HepG2 (cell line): ENCODE data around the gene KCND3. TPM values are rescaled to one million over a fixed set of nuclear protein-coding genes. Genes with fewer than 3 reads are reported as not detected.

Experiments used
- ATAC-seq: fragments of 200-7000 bp; cut with Tn5 transposase; 3 replicates; pipeline ENCODE4 v1.9.1; 2020; ENCODE audit warnings: mild to moderate bottlenecking, moderate library complexity
- BruUV-seq: library from RNA; stranded (reverse); fragments of 400-500 nt; replicated peaks from 2 replicates; lab custom pipeline; 2021; lab: Mats Ljungman, UMichigan
- CTCF ChIA-PET: fragments of 300-600 bp; formaldehyde crosslinking; extraction: SDS; loops from one replicate; lab custom pipeline; 2021; ENCODE audit warnings: low total read pairs, inconsistent platforms, low intra/inter-chr PET ratio; lab: Yijun Ruan, JAX
- POLR2A ChIA-PET: fragments of 350-600 bp; sonication (Branson Sonifier 250); formaldehyde crosslinking; loops from one replicate; lab custom pipeline; 2020; ENCODE audit warnings: antibody characterized with exemption, inconsistent platforms; lab: Yijun Ruan, JAX
- DNase-seq: peaks from one replicate; pipeline ENCODE4 v3.0.0-alpha.2; 2015; ENCODE audit warnings: low spot score
- FAIRE-seq: peaks from 3 replicates; lab custom pipeline; 2011; peaks lifted over from hg19 to GRCh38; lab: Jason Lieb, UNC
- H2AFZ ChIP-seq: one replicate; pipeline ENCODE4 v1.6.1; 2011; ENCODE audit warnings: low read length, inconsistent platforms
- H3K27ac ChIP-seq: fragments of 300-600 bp; 3 replicates; pipeline ENCODE4 v1.8.0; 2011; ENCODE audit warnings: mixed run types, mild to moderate bottlenecking, mixed read lengths, low read length, inconsistent platforms; ENCODE audit not compliant: insufficient read depth; ENCODE audit errors: extremely low read length
- H3K27me3 ChIP-seq, 2 experiments: fragments of 200-600 bp in 1 of 2; 2 replicates in 1 of 2; 3 replicates in 1 of 2; pipeline versions ENCODE4 v1.6.0 to v1.8.0; 2011; ENCODE audit warnings: low read length in 2 of 2, mild to moderate bottlenecking in 2 of 2, moderate library complexity in 2 of 2, inconsistent platforms in 1 of 2; ENCODE audit not compliant: insufficient read depth in 2 of 2, control insufficient read depth in 1 of 2
- H3K36me3 ChIP-seq, 2 experiments: fragments of 200-600 bp in 1 of 2; replicated peaks in 1 of 2; 2 replicates in 1 of 2; 3 replicates in 1 of 2; pipeline versions ENCODE4 v1.5.1 to v1.8.0; 2011; ENCODE audit warnings: low read length in 2 of 2, inconsistent platforms in 1 of 2; ENCODE audit not compliant: insufficient read depth in 2 of 2, control insufficient read depth in 1 of 2
- H3K4me1 ChIP-seq: 2 replicates; pipeline ENCODE4 v1.5.1; 2012; ENCODE audit warnings: low read length, inconsistent platforms; ENCODE audit not compliant: insufficient read depth
- H3K4me2 ChIP-seq: 2 replicates; pipeline ENCODE4 v1.6.0; 2011; ENCODE audit warnings: low read depth, low read length, inconsistent platforms
- H3K4me3 ChIP-seq, 3 experiments: fragments of 200-600 bp in 1 of 3; sonication (generic), shearing (Covaris generic) in 1 of 3; replicated peaks in 1 of 3; 2 replicates each; pipeline ENCODE4 v1.5.1; 2011 to 2016; ENCODE audit warnings: low read length in 3 of 3, inconsistent platforms in 2 of 3, low read depth in 2 of 3, mild to moderate bottlenecking in 2 of 3, control low read depth in 1 of 3, mixed read lengths in 1 of 3; ENCODE audit not compliant: insufficient read depth in 1 of 3
- H3K79me2 ChIP-seq: one replicate; pipeline ENCODE4 v1.6.1; 2011; ENCODE audit warnings: low read length, inconsistent platforms; ENCODE audit not compliant: insufficient read depth
- H3K9ac ChIP-seq: 2 replicates; pipeline ENCODE4 v1.6.0; 2011; ENCODE audit warnings: mild to moderate bottlenecking, low read depth, low read length, inconsistent platforms; ENCODE audit not compliant: insufficient read depth
- H3K9me3 ChIP-seq: 2 replicates; pipeline ENCODE4 v1.5.1; 2012; ENCODE audit warnings: mild to moderate bottlenecking, low read length
- H4K20me1 ChIP-seq: 2 replicates; pipeline ENCODE4 v1.6.0; 2011; ENCODE audit warnings: inconsistent platforms, mild to moderate bottlenecking, low read length, moderate library complexity; ENCODE audit not compliant: insufficient read depth
- PCBP2 ChIP-seq: fragments of 200-400 bp; formaldehyde crosslinking; optimal IDR thresholded peaks from 2 replicates; pipeline ENCODE3; 2018; ENCODE audit warnings: low read length, low read depth; ENCODE audit not compliant: poor library complexity, severe bottlenecking
- whole genome bisulfite sequencing: methylation state at CpG from one replicate; pipeline ENCODE4 v1.1.6; 2017; ENCODE audit warnings: low lambda C conversion rate; 5-methylcytosine and 5-hydroxymethylcytosine counted together
- in situ Hi-C: cut with HindIII; loops from 2 replicates; pipeline ENCODE4 v1.10.0; 2017; ENCODE audit warnings: low pct_unique_long_range_greater_than_20kb; ENCODE audit not compliant: extremely low pct_ligation_motif_present
- intact Hi-C: fragments of 100-400 bp; cut with micrococcal nuclease; formaldehyde crosslinking; loops from one replicate; pipeline ENCODE4 v1.10.0; 2022; ENCODE audit not compliant: unreplicated experiment
- polyA plus RNA-seq, 8 experiments: library from polyadenylated mRNA; depleted of rRNA in 3 of 8; stranded (reverse) in 7 of 8; unstranded in 1 of 8; fragments of >200 nt; fragmentation: Illumina TruSeq in 4 of 8; extraction: Trizol in 4 of 8; gene quantifications; 2 replicates each; pipeline versions ENCODE4 v1.2.1 to v1.2.3, GENCODE V29; 2011 to 2016; ENCODE audit warnings: low read depth in 4 of 8, missing spikeins in 1 of 8, mixed read lengths in 1 of 8; ENCODE audit not compliant: insufficient read depth in 1 of 8
- total RNA-seq, 5 experiments: library from RNA; depleted of rRNA; stranded (reverse); fragments of >200 nt; fragmentation: Illumina TruSeq; extraction: Trizol; gene quantifications; 2 replicates each; pipeline ENCODE4 v1.2.3, GENCODE V29; 2016; ENCODE audit warnings: low read depth in 1 of 5
- TF ChIP-seq, protein P1 (sequence below): sonication (generic); formaldehyde crosslinking; IDR thresholded peaks from 2 replicates; pipeline ENCODE4 v1.8.1; 2023; ENCODE audit warnings: mild to moderate bottlenecking, inconsistent platforms, moderate library complexity, missing genetic modification reagents, borderline replicate concordance
- TF ChIP-seq, protein P2 (sequence below): sonication (generic); formaldehyde crosslinking; IDR thresholded peaks from 2 replicates; pipeline ENCODE4 v1.5.1; 2020; ENCODE audit warnings: missing genetic modification reagents, mild to moderate bottlenecking, borderline replicate concordance

KCND3 gene
- total and polyA plus RNA-seq, 2 of the 13 experiments (the other 11 are each of a cell fraction or from before 2014, with no cell fraction given), result 0.04 TPM; not detected in 1

DNA sequence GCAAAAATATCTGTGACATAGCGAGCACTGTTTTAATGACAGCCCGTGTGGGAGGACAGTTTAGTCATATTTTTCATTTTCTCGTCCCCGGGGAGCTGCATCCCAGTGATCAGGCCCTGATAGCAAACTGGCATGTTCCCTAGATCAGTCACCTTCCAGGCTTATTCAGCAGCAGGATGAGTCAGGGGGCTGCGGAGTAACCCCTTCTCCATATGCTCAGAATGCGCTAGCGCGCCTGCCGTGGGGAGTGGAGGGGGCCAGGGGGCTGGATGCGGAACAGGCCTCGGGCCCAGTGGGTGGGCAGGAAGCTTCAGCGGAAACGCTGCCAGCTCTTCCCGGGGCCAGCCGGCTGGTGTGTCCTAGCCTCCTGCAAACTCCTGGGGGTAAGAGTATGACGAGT lies 94.0 kb downstream of the KCND3 start:
- in situ Hi-C loops, result no loop called here
- H3K4me2 ChIP-seq, result no peak overlapping the region
- ATAC-seq, result no peak
- no peaks in the 10 kb centered on the region for H3K36me3 ChIP-seq
- ChIA-PET POLR2A (no interaction called here), CTCF (no interaction called here)
- no peak overlapping the region for H3K27ac ChIP-seq
- no peak overlapping the region for H2AFZ ChIP-seq
- no peaks in the 10 kb centered on the region for H3K79me2 ChIP-seq
- H3K4me1 ChIP-seq, result no peaks in the 10 kb centered on the region
- intact Hi-C loops, result no loop called here
- no TSS peak for BruUV-seq
- TF ChIP-seq, protein P1, sequence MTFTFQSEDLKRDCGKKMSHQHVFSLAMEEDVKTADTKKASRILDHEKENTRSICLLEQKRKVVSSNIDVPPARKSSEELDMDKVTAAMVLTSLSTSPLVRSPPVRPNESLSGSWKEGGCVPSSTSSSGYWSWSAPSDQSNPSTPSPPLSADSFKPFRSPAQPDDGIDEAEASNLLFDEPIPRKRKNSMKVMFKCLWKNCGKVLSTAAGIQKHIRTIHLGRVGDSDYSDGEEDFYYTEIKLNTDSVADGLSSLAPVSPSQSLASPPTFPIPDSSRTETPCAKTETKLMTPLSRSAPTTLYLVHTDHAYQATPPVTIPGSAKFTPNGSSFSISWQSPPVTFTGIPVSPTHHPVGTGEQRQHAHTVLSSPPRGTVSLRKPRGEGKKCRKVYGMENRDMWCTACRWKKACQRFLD (CRISPR knock-in tag), result no peak
- H4K20me1 ChIP-seq, result peaks cover 2% of the 10 kb centered on the region; the same call in 1 of the 2 replicates
- H3K9ac ChIP-seq, result no peak overlapping the region
- no peak for DNase-seq
- FAIRE-seq, result no peak
- WGBS, result 50% methylated on average over 15 of the region's 16 CpGs
- H3K27me3 ChIP-seq, result 0 out of 5 replicates have a peak, but pooled peaks cover 1 to 2% of the 10 kb centered on the region in 2 experiments
- H3K9me3 ChIP-seq, result no peaks in the 10 kb centered on the region
- H3K4me3 ChIP-seq, result no peak overlapping the region

GRCh38 chr1:111895017-111895416 lies 94.5 kb downstream of the KCND3 start:
- intact Hi-C loops, result no loop called here
- Histone ChIP-seq H3K9me3 (no peaks in the 10 kb centered on the region), H3K36me3 (no peaks in the 10 kb centered on the region), H2AFZ (no peak overlapping the region), H3K4me2 (no peak overlapping the region), H3K27ac (no peak overlapping the region), H3K79me2 (no peaks in the 10 kb centered on the region), H3K4me3 (no peak overlapping the region), H3K4me1 (no peaks in the 10 kb centered on the region), H3K9ac (no peak overlapping the region), H3K27me3 (0 out of 5 replicates have a peak, but pooled peaks cover 1 to 2% of the 10 kb centered on the region in 2 experiments), H4K20me1 (peaks cover 2% of the 10 kb centered on the region; the same call in 1 of the 2 replicates)
- in situ Hi-C loops, result no loop called here
- ATAC-seq, result no peak
- FAIRE-seq, result no peak
- BruUV-seq, result no TSS peak
- no peak for DNase-seq
- POLR2A ChIA-PET, result no interaction called here
- 19% methylated on average over 2 of the region's 2 CpGs for WGBS
- CTCF ChIA-PET, result no interaction called here
- TF ChIP-seq PCBP2, result peak; percentile 79
- TF ChIP-seq, protein P2, sequence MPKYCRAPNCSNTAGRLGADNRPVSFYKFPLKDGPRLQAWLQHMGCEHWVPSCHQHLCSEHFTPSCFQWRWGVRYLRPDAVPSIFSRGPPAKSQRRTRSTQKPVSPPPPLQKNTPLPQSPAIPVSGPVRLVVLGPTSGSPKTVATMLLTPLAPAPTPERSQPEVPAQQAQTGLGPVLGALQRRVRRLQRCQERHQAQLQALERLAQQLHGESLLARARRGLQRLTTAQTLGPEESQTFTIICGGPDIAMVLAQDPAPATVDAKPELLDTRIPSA (CRISPR knock-in tag), result no peak
- TF ChIP-seq, all 625 proteins: peak for 1
